ENCODE measurements around the gene GPR180.

GPR180 gene

DNA sequence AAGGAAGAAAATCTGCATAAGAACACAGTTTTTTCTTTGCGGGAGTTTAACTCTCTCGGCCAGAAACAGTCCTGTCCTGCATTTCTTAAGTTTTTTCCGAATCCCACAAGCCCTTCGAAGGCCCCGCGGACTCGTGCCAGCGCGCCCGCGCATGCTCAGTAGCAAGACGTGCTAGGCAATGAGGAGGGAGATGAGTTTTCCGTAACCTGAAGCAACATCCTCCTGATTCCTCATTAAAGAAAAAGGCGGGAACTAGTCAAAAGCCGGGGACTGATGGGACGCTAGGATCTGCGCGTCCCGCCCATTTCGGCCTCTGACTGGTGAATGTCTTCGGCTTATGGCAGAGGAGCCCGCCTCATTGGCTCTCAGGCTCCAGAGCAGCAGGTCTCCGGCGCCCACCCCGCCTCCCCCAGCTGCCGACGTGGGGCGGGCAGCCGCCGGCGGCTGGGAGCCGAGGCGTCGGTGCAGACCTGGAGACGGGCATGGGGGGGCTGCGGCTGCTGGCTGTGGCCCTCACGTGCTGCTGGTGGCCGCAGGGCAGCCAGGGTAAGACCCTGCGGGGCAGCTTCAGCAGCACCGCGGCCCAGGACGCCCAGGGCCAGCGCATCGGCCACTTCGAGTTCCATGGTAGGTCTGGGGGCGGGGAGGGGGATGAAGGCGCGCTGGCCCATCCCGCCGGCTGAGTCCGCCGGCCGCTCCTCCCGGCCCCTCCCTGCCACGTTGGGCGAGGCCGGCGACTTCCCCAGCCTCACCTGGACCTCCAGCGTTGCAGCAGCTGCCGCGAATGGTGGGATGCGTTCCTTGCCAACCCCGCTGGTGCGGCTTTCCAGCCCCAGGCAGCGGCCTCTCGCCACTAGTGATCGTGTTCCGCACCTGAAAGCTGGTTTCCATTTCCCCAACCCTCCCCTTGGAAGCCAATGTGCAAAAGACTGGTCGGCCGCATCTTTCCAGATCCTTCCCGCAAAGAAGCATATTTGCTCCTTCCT lies at the start of gene GPR180:
GPR180 (plus strand) TSS at position 412 of the 986 bp plus-strand sequence; CDS start at position 483, 71 bp downstream.
- TF ChIP-seq, protein P1, sequence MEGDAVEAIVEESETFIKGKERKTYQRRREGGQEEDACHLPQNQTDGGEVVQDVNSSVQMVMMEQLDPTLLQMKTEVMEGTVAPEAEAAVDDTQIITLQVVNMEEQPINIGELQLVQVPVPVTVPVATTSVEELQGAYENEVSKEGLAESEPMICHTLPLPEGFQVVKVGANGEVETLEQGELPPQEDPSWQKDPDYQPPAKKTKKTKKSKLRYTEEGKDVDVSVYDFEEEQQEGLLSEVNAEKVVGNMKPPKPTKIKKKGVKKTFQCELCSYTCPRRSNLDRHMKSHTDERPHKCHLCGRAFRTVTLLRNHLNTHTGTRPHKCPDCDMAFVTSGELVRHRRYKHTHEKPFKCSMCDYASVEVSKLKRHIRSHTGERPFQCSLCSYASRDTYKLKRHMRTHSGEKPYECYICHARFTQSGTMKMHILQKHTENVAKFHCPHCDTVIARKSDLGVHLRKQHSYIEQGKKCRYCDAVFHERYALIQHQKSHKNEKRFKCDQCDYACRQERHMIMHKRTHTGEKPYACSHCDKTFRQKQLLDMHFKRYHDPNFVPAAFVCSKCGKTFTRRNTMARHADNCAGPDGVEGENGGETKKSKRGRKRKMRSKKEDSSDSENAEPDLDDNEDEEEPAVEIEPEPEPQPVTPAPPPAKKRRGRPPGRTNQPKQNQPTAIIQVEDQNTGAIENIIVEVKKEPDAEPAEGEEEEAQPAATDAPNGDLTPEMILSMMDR (conservative IDR thresholded peaks at IDR 0.05) = no peak

DNA sequence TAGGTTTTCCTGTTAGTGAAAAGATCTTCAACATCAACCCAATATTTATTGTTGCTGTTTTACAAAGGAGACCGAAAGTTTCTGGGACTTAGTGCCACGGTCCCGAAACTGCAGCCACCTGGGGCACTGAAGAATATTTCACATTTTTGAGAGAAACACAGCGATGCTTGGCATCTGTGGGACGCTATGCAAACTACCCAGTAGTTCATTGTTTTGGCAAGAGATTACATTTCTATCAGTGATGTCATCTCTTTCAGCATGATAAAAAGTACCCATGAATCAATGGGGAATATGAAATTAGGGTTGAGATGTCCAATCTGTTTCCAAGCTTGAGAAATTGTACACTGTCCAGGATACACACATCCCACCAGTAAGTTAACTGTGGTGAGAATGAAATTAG lies 49.6 kb upstream of the GPR180 start:
- TF ChIP-seq, protein P1 (conservative IDR thresholded peaks at IDR 0.05) = no peak

More for the DNA sequence above, at the start of gene GPR180:
- H3K27ac ChIP-seq = peak within 1 kb of the TSS; percentile 79

DNA sequence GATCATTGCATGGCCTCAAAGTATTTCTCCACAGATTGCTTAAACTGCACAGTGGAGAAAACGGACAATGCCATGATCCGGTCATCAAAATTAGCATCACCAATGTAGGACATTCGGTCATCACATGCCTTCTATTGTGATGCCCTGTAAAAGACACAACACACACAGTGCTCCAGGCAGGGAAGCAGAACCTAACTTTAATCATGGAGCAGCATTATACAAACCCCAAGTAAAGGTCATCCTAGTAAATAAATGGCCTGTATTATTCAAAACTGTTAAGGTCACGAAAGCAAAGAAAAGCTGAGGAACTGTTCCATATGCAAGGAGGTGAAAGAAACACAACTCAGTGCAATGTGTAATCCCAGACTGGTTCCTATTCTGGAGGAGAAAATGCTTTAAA lies 47.9 kb upstream of the GPR180 start:
- TF ChIP-seq, protein P1 (conservative IDR thresholded peaks at IDR 0.05) = no peak
- no peak overlapping the region for H3K27ac ChIP-seq

More for the DNA sequence above, 49.6 kb upstream of the GPR180 start:
- H3K27ac ChIP-seq = no peak overlapping the region

DNA sequence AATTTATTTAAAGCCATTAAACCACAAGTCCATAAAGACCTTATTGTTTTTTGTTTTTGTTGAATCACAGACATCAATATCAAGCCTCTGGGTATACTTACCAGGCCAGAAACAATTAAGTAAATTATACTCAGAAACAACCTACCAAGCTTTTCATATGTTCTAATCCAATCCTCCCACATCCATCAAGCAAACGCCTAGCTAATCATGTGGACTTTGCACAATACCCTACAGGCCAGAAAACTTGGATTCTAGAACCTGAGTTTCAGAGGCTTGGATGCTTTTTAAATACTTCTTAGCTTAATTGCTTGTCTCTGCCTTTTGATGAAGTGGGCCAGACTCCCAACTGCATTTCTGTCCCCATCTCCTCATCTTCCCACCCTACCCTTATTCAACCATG lies 45.6 kb upstream of the GPR180 start:
- no peak overlapping the region for H3K27ac ChIP-seq
- TF ChIP-seq, protein P1 (conservative IDR thresholded peaks at IDR 0.05) = no peak

DNA sequence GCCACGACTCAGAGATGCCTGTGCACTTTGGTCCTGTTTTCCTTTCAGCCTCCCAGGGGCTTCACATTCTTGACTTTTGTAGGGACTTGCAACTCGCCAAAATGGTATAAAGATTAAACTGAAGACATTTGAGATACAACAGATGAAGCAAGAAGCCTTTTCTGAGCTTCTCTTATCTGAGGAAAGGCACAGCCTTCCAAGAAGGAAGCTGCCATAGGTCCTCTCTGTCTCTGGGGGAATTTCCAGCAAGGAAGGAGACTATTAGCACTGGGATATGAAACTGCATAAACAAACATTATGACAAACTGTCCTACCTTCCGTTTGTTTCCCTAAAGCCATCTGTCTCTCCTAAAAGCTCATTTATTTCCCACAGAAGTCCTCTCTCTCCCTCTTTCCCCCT lies 45.0 kb upstream of the GPR180 start:
- TF ChIP-seq, protein P1 (conservative IDR thresholded peaks at IDR 0.05) = no peak
- H3K27ac ChIP-seq = no peak overlapping the region

DNA sequence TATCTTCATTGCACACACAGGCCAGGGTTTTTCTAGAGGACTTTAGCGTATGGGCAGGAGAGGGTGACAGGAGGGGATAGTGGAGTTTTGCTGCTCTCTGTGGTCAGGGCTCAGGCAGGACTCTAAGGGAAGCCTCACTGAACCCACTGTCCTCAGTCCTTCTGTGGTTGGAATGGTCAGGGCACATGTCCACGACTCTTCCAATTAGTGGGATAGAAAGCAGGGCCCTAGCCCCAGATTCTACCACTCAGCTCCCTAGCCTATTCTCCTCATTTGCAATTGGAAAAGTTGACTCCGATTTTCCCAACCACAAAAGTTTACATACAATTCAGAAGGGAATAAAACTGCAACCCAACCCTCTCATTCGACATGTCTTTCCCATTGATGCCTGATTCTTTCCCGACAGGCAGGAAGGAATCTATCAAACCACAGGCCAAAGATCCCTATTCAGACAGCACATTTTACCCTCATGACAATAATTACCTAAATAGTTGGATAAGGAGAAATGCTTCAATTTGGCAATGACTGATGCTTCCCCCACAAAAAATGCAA lies 43.9 kb upstream of the GPR180 start:
- TF ChIP-seq, protein P1 (conservative IDR thresholded peaks at IDR 0.05) = no peak
- no peak overlapping the region for H3K27ac ChIP-seq

DNA sequence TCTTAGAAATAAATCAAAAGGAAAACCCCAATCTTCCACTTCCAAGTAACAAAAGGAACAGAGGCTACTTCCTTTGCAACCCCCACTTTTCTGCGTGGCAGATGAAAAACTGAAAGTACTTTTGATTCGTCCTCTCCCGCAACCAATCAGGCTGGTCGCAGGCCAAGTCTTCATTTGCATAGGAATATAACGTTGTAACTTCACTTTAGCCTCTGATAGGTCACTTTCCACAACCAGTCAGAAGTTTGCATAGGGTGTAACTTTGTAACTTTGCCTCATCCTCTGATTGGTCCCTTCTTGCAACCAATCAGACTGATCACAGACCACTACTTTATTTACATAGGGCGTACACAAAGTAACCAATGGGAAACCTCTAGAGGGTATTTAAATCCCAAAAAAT lies 42.9 kb upstream of the GPR180 start:
- TF ChIP-seq, protein P1 (conservative IDR thresholded peaks at IDR 0.05) = no peak
- H3K27ac ChIP-seq = no peak overlapping the region
